HepG2 (cell line): ENCODE results near the gene INF2. TPM values are rescaled to one million over a fixed set of nuclear protein-coding genes. Genes with fewer than 3 reads are reported as not detected.

Experiments used
- ARNTL ChIP-seq: sonication (generic); formaldehyde crosslinking; IDR thresholded peaks from 2 replicates; pipeline ENCODE4 v1.4.0; 2020; ENCODE audit warnings: mild to moderate bottlenecking, missing genetic modification reagents
- CENPT ChIP-seq: sonication (generic); formaldehyde crosslinking; IDR thresholded peaks from 2 replicates; pipeline ENCODE4 v1.8.0; 2022; ENCODE audit warnings: low read depth, mild to moderate bottlenecking, moderate library complexity, missing genetic modification reagents
- DMAP1 ChIP-seq: IDR thresholded peaks from 2 replicates; pipeline ENCODE4 v1.6.1; 2016
- HDAC6 ChIP-seq: fragments of 200-600 bp; sonication (generic); IDR thresholded peaks from 2 replicates; pipeline ENCODE4 v1.7.0; 2017; ENCODE audit warnings: mild to moderate bottlenecking, antibody characterized with exemption, low read length, low read depth
- HMG20B ChIP-seq: conservative IDR thresholded peaks from 2 replicates; pipeline ENCODE4 v1.6.1; 2016; ENCODE audit warnings: missing genetic modification reagents, missing compliant biosample characterization
- MTA3 ChIP-seq: sonication (generic); formaldehyde crosslinking; IDR thresholded peaks from 2 replicates; pipeline ENCODE4 v1.4.0; 2020; ENCODE audit warnings: missing genetic modification reagents
- ZFP36L1 ChIP-seq: sonication (generic); formaldehyde crosslinking; IDR thresholded peaks from 2 replicates; pipeline ENCODE4 v1.8.0; 2022; ENCODE audit warnings: mild to moderate bottlenecking, missing genetic modification reagents, moderate library complexity
- ZFP62 ChIP-seq: sonication (generic); formaldehyde crosslinking; IDR thresholded peaks from 2 replicates; pipeline ENCODE4 v1.4.0; 2020; ENCODE audit warnings: missing genetic modification reagents
- ZNF207 ChIP-seq: fragments of 450-650 bp; IDR thresholded peaks from 2 replicates; pipeline ENCODE4 v1.6.1; 2016; ENCODE audit warnings: antibody characterized with exemption, borderline replicate concordance
- ZNF33A ChIP-seq: sonication (generic); formaldehyde crosslinking; IDR thresholded peaks from 2 replicates; pipeline ENCODE4 v1.5.1; 2020; ENCODE audit warnings: missing genetic modification reagents, mild to moderate bottlenecking, moderate library complexity, borderline replicate concordance
- ZNF33B ChIP-seq: sonication (generic); formaldehyde crosslinking; IDR thresholded peaks from 2 replicates; pipeline ENCODE4 v1.5.1; 2020; ENCODE audit warnings: mild to moderate bottlenecking, missing genetic modification reagents
- ZNF562 ChIP-seq: sonication (generic); formaldehyde crosslinking; IDR thresholded peaks from 2 replicates; pipeline ENCODE4 v1.8.0; 2022; ENCODE audit warnings: missing genetic modification reagents, borderline replicate concordance
- polyA plus RNA-seq, 8 experiments: library from polyadenylated mRNA; depleted of rRNA in 3 of 8; stranded (reverse) in 7 of 8; unstranded in 1 of 8; fragments of >200 nt; fragmentation: Illumina TruSeq in 4 of 8; extraction: Trizol in 4 of 8; gene quantifications; 2 replicates each; pipeline versions ENCODE4 v1.2.1 to v1.2.3, GENCODE V29; 2011 to 2016; ENCODE audit warnings: low read depth in 4 of 8, missing spikeins in 1 of 8, mixed read lengths in 1 of 8; ENCODE audit not compliant: insufficient read depth in 1 of 8
- total RNA-seq, 5 experiments: library from RNA; depleted of rRNA; stranded (reverse); fragments of >200 nt; fragmentation: Illumina TruSeq; extraction: Trizol; gene quantifications; 2 replicates each; pipeline ENCODE4 v1.2.3, GENCODE V29; 2016; ENCODE audit warnings: low read depth in 1 of 5
- TF ChIP-seq, protein P1 (sequence below): IDR thresholded peaks from 2 replicates; pipeline ENCODE4 v1.6.1; 2016; ENCODE audit warnings: missing compliant biosample characterization, missing genetic modification reagents, borderline replicate concordance
- TF ChIP-seq, protein P2 (sequence below): sonication (generic); formaldehyde crosslinking; IDR thresholded peaks from 2 replicates; pipeline ENCODE4 v1.4.0; 2020; ENCODE audit warnings: mild to moderate bottlenecking, missing genetic modification reagents
- TF ChIP-seq, protein P3 (sequence below), 2 experiments: IDR thresholded peaks; 2 replicates each; pipeline ENCODE4 v1.6.1; 2011 to 2012; ENCODE audit warnings: low read length in 2 of 2, borderline replicate concordance in 1 of 2, low read depth in 1 of 2, mild to moderate bottlenecking in 1 of 2, moderate library complexity in 1 of 2
- TF ChIP-seq, protein P4 (sequence below): sonication (generic); formaldehyde crosslinking; IDR thresholded peaks from 2 replicates; pipeline ENCODE4 v1.5.0; 2020; ENCODE audit warnings: mild to moderate bottlenecking, missing genetic modification reagents, moderate library complexity
- TF ChIP-seq, protein P5 (sequence below): sonication (generic); formaldehyde crosslinking; IDR thresholded peaks from 2 replicates; pipeline ENCODE4 v1.5.0; 2020; ENCODE audit warnings: mild to moderate bottlenecking, missing genetic modification reagents
- TF ChIP-seq, protein P6 (sequence below): sonication (generic); formaldehyde crosslinking; IDR thresholded peaks from 2 replicates; pipeline ENCODE4 v1.4.0; 2020; ENCODE audit warnings: missing genetic modification reagents, borderline replicate concordance

Gene INF2
- total and polyA plus RNA-seq, 2 of the 13 experiments (the other 11 are each of a cell fraction or from before 2014, with no cell fraction given) = 16.4 to 26.4 TPM

DNA sequence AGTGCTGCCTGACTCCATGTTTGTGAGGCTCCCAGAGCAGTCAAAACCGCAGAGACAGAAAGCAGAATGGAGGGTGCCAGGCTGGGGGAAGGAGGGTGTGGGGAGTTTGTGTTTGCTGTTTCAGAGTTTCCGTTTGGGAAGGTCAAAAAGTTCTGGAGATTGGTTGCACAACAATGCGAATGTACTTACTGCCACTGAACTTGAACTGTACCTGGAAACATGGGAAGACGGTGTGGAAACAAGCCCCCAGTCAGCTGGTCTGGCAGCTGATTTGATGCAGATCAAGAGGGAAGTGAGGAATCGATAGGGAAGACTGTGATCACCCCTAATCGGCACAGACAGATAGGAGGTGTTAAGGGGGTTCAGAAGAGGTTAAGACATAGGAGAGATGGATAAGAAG lies 35.3 kb upstream of the INF2 start (continued):
- TF ChIP-seq ZNF33B = no peak
- TF ChIP-seq, protein P1, sequence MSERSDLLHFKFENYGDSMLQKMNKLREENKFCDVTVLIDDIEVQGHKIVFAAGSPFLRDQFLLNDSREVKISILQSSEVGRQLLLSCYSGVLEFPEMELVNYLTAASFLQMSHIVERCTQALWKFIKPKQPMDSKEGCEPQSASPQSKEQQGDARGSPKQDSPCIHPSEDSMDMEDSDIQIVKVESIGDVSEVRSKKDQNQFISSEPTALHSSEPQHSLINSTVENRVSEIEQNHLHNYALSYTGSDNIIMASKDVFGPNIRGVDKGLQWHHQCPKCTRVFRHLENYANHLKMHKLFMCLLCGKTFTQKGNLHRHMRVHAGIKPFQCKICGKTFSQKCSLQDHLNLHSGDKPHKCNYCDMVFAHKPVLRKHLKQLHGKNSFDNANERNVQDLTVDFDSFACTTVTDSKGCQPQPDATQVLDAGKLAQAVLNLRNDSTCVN (CRISPR knock-in tag) = no peak
- TF ChIP-seq DMAP1 (CRISPR knock-in tag) = no peak
- 0 out of 2 replicates have a peak, but pooled peaks have one; percentile 38 for TF ChIP-seq HMG20B (CRISPR knock-in tag)
- TF ChIP-seq, protein P2, sequence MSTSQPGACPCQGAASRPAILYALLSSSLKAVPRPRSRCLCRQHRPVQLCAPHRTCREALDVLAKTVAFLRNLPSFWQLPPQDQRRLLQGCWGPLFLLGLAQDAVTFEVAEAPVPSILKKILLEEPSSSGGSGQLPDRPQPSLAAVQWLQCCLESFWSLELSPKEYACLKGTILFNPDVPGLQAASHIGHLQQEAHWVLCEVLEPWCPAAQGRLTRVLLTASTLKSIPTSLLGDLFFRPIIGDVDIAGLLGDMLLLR (CRISPR knock-in tag) = no peak
- TF ChIP-seq, protein P3, sequence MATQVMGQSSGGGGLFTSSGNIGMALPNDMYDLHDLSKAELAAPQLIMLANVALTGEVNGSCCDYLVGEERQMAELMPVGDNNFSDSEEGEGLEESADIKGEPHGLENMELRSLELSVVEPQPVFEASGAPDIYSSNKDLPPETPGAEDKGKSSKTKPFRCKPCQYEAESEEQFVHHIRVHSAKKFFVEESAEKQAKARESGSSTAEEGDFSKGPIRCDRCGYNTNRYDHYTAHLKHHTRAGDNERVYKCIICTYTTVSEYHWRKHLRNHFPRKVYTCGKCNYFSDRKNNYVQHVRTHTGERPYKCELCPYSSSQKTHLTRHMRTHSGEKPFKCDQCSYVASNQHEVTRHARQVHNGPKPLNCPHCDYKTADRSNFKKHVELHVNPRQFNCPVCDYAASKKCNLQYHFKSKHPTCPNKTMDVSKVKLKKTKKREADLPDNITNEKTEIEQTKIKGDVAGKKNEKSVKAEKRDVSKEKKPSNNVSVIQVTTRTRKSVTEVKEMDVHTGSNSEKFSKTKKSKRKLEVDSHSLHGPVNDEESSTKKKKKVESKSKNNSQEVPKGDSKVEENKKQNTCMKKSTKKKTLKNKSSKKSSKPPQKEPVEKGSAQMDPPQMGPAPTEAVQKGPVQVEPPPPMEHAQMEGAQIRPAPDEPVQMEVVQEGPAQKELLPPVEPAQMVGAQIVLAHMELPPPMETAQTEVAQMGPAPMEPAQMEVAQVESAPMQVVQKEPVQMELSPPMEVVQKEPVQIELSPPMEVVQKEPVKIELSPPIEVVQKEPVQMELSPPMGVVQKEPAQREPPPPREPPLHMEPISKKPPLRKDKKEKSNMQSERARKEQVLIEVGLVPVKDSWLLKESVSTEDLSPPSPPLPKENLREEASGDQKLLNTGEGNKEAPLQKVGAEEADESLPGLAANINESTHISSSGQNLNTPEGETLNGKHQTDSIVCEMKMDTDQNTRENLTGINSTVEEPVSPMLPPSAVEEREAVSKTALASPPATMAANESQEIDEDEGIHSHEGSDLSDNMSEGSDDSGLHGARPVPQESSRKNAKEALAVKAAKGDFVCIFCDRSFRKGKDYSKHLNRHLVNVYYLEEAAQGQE (IDR thresholded peaks at IDR 0.05; ENCODE audit: borderline replicate concordance in 1 of 2, low read depth in 1 of 2, low read length in 2 of 2) = peak in 1 of 2 experiments; percentile 71; a peak in 2 of 4 replicates
- TF ChIP-seq ZFP62 (CRISPR knock-in tag) = no peak
- TF ChIP-seq, protein P4, sequence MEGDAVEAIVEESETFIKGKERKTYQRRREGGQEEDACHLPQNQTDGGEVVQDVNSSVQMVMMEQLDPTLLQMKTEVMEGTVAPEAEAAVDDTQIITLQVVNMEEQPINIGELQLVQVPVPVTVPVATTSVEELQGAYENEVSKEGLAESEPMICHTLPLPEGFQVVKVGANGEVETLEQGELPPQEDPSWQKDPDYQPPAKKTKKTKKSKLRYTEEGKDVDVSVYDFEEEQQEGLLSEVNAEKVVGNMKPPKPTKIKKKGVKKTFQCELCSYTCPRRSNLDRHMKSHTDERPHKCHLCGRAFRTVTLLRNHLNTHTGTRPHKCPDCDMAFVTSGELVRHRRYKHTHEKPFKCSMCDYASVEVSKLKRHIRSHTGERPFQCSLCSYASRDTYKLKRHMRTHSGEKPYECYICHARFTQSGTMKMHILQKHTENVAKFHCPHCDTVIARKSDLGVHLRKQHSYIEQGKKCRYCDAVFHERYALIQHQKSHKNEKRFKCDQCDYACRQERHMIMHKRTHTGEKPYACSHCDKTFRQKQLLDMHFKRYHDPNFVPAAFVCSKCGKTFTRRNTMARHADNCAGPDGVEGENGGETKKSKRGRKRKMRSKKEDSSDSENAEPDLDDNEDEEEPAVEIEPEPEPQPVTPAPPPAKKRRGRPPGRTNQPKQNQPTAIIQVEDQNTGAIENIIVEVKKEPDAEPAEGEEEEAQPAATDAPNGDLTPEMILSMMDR = no peak
- TF ChIP-seq MTA3 (CRISPR knock-in tag) = no peak
- no peak for TF ChIP-seq ZFP36L1 (CRISPR knock-in tag)
- TF ChIP-seq ZNF207 = no peak
- no peak for TF ChIP-seq CENPT (CRISPR knock-in tag)
- no peak for TF ChIP-seq ZNF33A (CRISPR knock-in tag)
- no peak for TF ChIP-seq HDAC6
- TF ChIP-seq, protein P5, sequence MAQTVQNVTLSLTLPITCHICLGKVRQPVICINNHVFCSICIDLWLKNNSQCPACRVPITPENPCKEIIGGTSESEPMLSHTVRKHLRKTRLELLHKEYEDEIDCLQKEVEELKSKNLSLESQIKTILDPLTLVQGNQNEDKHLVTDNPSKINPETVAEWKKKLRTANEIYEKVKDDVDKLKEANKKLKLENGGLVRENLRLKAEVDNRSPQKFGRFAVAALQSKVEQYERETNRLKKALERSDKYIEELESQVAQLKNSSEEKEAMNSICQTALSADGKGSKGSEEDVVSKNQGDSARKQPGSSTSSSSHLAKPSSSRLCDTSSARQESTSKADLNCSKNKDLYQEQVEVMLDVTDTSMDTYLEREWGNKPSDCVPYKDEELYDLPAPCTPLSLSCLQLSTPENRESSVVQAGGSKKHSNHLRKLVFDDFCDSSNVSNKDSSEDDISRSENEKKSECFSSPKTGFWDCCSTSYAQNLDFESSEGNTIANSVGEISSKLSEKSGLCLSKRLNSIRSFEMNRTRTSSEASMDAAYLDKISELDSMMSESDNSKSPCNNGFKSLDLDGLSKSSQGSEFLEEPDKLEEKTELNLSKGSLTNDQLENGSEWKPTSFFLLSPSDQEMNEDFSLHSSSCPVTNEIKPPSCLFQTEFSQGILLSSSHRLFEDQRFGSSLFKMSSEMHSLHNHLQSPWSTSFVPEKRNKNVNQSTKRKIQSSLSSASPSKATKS = no peak
- TF ChIP-seq ZNF562 (CRISPR knock-in tag) = no peak
- TF ChIP-seq, protein P6, sequence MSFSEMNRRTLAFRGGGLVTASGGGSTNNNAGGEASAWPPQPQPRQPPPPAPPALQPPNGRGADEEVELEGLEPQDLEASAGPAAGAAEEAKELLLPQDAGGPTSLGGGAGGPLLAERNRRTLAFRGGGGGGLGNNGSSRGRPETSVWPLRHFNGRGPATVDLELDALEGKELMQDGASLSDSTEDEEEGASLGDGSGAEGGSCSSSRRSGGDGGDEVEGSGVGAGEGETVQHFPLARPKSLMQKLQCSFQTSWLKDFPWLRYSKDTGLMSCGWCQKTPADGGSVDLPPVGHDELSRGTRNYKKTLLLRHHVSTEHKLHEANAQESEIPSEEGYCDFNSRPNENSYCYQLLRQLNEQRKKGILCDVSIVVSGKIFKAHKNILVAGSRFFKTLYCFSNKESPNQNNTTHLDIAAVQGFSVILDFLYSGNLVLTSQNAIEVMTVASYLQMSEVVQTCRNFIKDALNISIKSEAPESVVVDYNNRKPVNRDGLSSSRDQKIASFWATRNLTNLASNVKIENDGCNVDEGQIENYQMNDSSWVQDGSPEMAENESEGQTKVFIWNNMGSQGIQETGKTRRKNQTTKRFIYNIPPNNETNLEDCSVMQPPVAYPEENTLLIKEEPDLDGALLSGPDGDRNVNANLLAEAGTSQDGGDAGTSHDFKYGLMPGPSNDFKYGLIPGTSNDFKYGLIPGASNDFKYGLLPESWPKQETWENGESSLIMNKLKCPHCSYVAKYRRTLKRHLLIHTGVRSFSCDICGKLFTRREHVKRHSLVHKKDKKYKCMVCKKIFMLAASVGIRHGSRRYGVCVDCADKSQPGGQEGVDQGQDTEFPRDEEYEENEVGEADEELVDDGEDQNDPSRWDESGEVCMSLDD (CRISPR knock-in tag) = no peak
- TF ChIP-seq ARNTL = peak; percentile 51; the same call in 1 of the 2 replicates
